OCI-LY1 (cell line): ENCODE results near the gene TOGARAM2.

ENCODE experiments used
- EZH2 ChIP-seq: fragments of 200-600 bp; sonication (generic), shearing (Covaris generic); IDR thresholded peaks from 2 replicates; pipeline ENCODE4 v1.8.0; 2017; ENCODE audit warnings: borderline replicate concordance, mixed run types, mild to moderate bottlenecking, antibody characterized with exemption, low read length, moderate library complexity, mixed read lengths
- TF ChIP-seq, protein P1 (sequence below): fragments of 200-600 bp; sonication (generic), shearing (Covaris generic); IDR thresholded peaks from 2 replicates; pipeline ENCODE4 v1.5.1; 2017; ENCODE audit warnings: mild to moderate bottlenecking, antibody characterized with exemption, low read length, moderate library complexity, mixed read lengths

DNA sequence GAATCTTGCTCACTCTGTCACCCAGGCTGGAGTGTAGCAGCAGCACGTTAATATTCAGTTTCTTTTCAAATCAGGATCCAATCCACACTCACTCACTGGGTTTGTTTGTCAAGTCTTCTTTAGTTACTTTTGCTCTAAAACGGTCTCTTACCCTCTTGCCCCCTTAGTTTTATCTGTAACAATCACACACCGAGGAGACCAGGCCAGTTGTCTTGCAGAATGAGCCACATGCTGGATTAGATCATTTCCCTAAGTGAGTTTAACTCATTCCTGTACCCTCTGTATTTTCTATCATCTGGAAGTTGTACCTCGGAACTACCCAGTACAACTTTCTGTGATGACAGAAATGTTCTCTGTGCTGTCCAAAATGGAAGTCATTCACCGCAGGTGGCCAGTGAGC, 20.7 kb upstream of the TOGARAM2 start:
- TF ChIP-seq EZH2, result no peak
- TF ChIP-seq, protein P1, sequence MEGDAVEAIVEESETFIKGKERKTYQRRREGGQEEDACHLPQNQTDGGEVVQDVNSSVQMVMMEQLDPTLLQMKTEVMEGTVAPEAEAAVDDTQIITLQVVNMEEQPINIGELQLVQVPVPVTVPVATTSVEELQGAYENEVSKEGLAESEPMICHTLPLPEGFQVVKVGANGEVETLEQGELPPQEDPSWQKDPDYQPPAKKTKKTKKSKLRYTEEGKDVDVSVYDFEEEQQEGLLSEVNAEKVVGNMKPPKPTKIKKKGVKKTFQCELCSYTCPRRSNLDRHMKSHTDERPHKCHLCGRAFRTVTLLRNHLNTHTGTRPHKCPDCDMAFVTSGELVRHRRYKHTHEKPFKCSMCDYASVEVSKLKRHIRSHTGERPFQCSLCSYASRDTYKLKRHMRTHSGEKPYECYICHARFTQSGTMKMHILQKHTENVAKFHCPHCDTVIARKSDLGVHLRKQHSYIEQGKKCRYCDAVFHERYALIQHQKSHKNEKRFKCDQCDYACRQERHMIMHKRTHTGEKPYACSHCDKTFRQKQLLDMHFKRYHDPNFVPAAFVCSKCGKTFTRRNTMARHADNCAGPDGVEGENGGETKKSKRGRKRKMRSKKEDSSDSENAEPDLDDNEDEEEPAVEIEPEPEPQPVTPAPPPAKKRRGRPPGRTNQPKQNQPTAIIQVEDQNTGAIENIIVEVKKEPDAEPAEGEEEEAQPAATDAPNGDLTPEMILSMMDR, result no peak
